WERI-Rb-1 (cell line): ENCODE data around the gene RAX.

Experiments
- DNase-seq: peaks from one replicate; pipeline ENCODE4 v3.0.0-alpha.2; 2020
- H3K27ac ChIP-seq: fragments of 250-450 bp; sonication (Bioruptor Pico); 2 replicates; pipeline ENCODE4 v1.5.1; 2020; ENCODE audit warnings: mild to moderate bottlenecking, moderate library complexity
- H3K27me3 ChIP-seq: fragments of 250-450 bp; sonication (Bioruptor Pico); 2 replicates; pipeline ENCODE4 v1.5.1; 2021; ENCODE audit warnings: mild to moderate bottlenecking, low read depth, moderate library complexity; ENCODE audit not compliant: insufficient read depth, severe bottlenecking
- H3K36me3 ChIP-seq: fragments of 250-450 bp; sonication (Bioruptor Pico); 2 replicates; pipeline ENCODE4 v1.5.1; 2020; ENCODE audit warnings: mild to moderate bottlenecking, moderate library complexity
- H3K4me3 ChIP-seq: 2 replicates; pipeline ENCODE4 v1.5.1; 2011; ENCODE audit warnings: low read depth, mild to moderate bottlenecking, control low read depth, low read length
- H3K9me3 ChIP-seq: fragments of 250-450 bp; sonication (Bioruptor Pico); 2 replicates; pipeline ENCODE4 v1.5.1; 2021; ENCODE audit warnings: mild to moderate bottlenecking, moderate library complexity; ENCODE audit not compliant: severe bottlenecking
- CTCF ChIP-seq: IDR thresholded peaks from 2 replicates; pipeline ENCODE4 v1.5.1; 2011; ENCODE audit warnings: low read depth, mild to moderate bottlenecking, control low read depth, inconsistent platforms, low read length

RAX gene

GRCh38 chr18:59249199-59249774 lies 24.0 kb downstream of the RAX start:
- no peaks in the 10 kb centered on the region for H3K36me3 ChIP-seq
- peaks cover 3% of the 10 kb centered on the region for H3K9me3 ChIP-seq
- H3K27ac ChIP-seq: no peak overlapping the region
- H3K4me3 ChIP-seq: no peak overlapping the region
- peak; percentile 83 for DNase-seq
- no peaks in the 10 kb centered on the region for H3K27me3 ChIP-seq
- peak; percentile 81 for TF ChIP-seq CTCF

- Histone ChIP-seq H3K27me3 (no peaks in the 10 kb centered on the region), H3K9me3 (peaks cover 3% of the 10 kb centered on the region), H3K36me3 (no peaks in the 10 kb centered on the region), H3K27ac (no peak overlapping the region), H3K4me3 (no peak overlapping the region)
- DNase-seq: no peak
- TF ChIP-seq CTCF: no peak
Measured at GRCh38 chr18:59246796-59247195, 26.5 kb downstream of the RAX start.

- Histone ChIP-seq H3K9me3 (no peaks in the 10 kb centered on the region), H3K27ac (no peak overlapping the region), H3K4me3 (no peak overlapping the region), H3K27me3 (no peaks in the 10 kb centered on the region), H3K36me3 (no peaks in the 10 kb centered on the region)
- TF ChIP-seq CTCF: no peak
- no peak for DNase-seq
Measured at GRCh38 chr18:59242906-59243305, 30.3 kb downstream of the RAX start.

- no peaks in the 10 kb centered on the region for H3K27me3 ChIP-seq
- no peak overlapping the region for H3K4me3 ChIP-seq
- no peaks in the 10 kb centered on the region for H3K36me3 ChIP-seq
- no peak overlapping the region for H3K27ac ChIP-seq
- no peak for TF ChIP-seq CTCF
- DNase-seq: no peak
- H3K9me3 ChIP-seq: peaks cover 2% of the 10 kb centered on the region
Measured at GRCh38 chr18:59239642-59240041, 33.6 kb downstream of the RAX start.

- Histone ChIP-seq H3K9me3 (peaks cover 2% of the 10 kb centered on the region), H3K27ac (no peak overlapping the region), H3K36me3 (no peaks in the 10 kb centered on the region), H3K27me3 (no peaks in the 10 kb centered on the region), H3K4me3 (no peak overlapping the region)
- no peak for DNase-seq
- TF ChIP-seq CTCF: no peak
Measured at GRCh38 chr18:59238385-59238784, 34.9 kb downstream of the RAX start.

- TF ChIP-seq CTCF: no peak
- H3K36me3 ChIP-seq: no peaks in the 10 kb centered on the region
- H3K4me3 ChIP-seq: no peak overlapping the region
- DNase-seq: no peak
- no peaks in the 10 kb centered on the region for H3K27me3 ChIP-seq
- no peak overlapping the region for H3K27ac ChIP-seq
- peaks cover 2% of the 10 kb centered on the region for H3K9me3 ChIP-seq
Measured at GRCh38 chr18:59233017-59233410, 40.2 kb downstream of the RAX start.
